Stimulated activated CD8-positive, alpha-beta memory T cell treated with anti-CD3 and anti-CD28 coated beads, Interleukin-4, amount 100 ng/mL, for 48 hours (primary cell): ENCODE measurements around the gene USH1C.

Experiments
- DNase-seq: peaks from one replicate; pipeline ENCODE4 v3.0.0-alpha.2; 2020

USH1C gene

DNA sequence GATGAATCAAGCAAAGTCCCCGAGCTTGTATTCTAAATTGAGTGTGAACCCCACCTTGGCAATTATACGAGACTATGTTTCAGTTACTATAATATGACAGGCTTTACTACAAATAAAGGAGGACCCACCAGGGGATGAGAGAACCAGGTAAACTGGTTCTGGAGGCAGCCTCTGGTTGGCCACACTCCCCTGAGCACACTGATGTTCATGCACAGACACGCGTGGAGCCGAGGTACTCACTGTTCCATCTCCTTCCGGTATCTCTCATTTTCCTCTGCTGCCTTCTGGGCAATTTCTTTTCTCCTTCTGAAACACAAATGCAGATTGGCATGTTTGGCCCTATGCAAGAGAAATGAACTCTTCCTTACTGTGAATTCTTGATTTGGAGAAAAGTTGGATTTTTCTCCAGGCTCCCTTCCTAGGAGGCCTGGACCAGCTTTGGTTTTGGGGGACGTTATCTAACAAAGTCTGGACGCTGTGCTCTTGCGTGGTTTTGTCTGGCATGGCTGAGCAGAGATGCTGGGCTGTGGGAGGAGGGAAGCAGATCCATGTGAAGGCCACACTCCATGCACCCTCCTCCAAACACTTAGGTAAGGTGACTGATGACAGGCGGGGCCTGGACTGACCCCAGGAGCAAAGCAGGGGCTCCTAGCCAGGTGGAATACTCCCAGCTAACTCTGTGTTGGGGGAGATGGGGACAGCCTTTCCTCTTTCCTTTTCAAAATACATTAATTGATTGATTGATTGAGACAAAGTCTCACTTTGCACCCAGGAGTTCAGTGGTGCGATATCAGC lies 22.9 kb downstream of the USH1C start:
- no peak for DNase-seq

DNA sequence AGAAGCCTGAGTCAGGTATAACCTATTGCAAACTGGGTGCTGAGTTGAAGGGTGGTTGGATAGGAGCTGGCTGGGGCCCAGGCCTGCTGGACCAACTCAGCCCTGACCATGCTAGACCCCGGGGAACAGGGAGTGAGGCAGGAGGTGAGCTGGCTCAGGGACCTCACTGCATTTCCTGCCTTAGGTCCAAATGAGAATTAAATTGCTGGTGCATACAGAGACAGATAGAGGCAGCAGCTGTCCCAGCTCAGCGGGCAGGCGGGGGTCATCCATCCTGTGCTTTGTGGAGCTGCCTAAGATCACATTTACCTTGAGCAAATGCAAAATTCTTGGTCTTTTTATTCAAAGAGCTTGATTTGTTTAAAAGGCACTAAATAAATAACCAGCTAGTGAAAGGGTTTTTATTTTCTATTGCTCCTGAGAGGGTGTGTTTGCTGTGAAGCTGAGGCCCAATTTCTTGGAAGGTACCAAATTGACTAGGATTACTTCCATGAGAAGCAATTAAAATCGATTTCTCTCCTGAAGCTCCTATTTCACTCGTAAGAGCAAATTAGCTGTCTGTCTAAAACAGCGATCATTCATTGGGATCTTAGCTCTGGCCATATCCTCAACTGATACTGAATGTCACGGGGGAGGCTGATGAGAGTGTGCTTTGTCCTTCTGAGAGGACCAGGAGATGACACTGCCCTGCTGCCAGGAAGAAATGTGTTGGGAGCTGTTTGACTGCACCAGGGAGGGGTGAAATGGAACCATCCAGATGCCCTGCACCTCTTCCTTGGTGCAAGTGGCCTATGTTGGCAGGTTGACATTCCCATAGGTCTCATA lies 24.9 kb downstream of the USH1C start:
- DNase-seq = no peak

DNA sequence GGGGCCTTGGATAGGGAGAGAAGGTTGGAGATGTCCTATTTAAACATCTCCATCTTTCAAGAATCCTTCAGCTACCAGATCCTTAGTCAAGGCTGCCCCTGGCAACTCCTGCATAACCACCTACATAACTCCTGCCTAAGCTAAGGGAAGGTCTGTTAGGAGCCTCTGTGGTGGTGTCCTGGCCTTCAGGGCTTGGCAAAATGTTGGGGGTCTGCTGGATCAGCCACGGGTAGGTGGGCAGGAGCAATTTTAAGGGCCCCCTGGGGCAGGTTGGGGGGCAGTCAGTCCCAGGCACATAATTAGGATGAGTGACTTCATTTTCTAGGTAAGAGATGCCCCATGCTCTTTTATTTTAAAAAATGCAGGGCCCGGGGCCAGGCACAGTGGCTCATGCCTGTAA lies 25.9 kb downstream of the USH1C start:
- DNase-seq = no peak

DNA sequence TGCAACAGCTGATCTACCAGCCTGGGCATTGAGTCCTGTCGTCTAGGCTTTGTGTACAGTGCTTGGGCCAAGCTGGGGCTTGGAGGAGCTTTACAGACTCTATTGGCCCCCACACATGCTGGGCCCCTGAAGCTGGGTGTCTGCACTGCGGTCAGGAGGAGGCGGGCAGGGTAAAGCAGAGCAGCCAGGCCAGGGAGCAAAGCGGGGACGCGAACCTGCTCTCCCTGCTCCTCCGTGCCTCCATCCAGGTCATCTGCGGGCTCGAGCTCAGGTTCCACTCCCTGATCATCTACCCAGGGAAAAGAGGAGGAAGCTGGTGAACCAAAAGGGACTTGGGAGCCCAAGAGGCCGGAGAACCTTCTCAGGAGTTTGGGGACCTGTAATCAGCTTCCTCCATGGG lies 27.0 kb downstream of the USH1C start:
- no peak for DNase-seq

DNA sequence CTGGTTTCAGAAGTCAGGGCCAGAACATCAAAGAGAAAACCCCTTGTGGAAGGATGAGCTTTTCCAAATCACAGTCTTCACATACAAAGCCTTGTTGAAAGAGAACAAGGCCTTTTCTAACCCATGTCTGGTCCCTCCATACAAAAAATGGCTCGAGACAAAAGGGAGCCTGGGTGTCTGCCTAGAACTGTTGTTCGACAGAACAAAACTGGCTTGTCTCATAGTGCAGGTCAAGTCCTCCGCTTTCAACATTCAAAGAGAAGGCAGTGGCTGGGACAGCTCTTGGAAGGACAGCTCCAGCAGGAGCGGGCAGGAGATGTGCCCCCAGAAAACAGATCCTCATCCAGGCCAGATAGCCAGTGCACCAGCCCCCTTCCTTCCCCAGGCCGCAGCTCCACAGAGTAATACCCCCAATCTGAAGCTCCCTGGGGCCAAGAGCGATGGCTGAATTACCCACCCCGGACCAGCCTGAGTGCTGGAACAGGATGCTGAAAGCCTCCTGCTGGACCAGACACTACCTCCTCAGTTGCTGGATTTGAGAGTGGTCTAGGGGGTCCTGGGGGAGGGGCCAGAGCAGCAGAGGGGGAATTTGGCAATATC lies 27.6 kb downstream of the USH1C start:
- no peak for DNase-seq

DNA sequence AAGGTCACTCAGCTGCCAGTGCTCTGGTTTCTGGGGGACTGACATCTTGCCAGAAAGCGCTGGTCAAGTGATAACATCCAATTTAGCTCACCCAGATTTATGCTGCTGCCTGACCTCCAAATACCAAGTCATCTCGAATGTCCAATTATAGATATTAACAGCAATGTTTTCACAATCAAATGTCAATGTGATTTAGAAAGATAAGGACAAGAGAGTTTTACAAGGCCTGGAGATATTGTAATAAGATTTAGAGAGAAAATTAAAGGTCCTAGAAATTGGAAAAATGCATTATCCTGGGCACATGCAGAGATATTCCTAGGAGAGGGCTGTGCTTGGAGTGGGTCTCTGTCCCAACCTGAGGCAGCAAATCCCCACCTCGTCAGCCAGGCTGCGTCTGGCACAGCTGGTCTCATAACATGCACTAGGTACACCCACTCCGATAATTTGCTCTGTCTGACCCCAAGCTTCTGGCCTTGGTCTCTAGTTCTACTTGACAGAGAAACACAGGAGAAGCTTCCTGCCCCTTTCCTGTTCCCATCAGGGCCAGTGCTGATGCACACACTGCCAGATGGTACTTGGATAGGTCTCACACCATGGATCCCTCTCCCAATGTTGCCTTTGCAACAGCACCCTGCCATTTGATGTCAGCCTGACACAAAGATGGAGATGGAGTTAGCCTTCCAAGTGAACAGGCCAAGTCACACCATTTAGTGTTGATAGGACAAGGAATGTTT lies 28.6 kb downstream of the USH1C start:
- DNase-seq = no peak

DNA sequence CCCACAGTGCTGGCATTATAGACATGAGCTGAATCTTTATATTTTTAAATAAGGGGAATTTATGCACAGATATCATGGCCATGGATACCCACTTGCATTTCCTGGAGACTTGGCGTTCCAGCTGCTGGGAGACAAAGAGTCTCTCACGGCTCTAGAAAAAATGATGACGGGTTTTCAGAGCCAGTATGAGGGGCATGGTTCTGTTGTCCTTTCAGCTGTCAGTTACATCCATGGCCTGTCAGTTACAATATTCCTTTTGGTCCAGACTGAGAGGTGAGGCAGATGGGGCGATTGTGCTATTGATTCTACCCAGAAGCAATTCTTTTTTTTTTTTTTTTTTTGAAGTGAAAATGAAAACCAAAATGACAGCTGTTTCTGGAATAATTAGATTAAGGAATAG lies 29.7 kb downstream of the USH1C start:
- no peak for DNase-seq

DNA sequence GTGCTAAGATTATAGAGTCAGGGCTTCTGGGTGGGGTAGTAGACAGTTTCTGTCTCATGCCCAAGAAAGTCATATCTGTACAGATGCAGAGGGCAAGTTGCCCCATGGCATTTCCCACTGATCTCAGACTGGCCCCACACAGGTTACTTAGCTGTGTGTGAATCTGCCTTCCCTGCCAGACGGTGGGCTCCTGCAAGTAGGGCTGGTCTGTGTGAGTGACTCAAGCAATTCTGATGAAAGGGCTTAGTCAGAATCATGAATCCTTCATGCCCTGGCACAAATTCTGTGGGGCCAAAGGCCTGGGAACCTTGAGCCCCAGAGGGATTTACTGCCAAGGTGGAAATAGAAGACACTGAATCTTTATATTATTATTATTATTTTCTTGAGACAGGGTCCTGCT lies 30.4 kb downstream of the USH1C start:
- DNase-seq = peak; percentile 35

DNA sequence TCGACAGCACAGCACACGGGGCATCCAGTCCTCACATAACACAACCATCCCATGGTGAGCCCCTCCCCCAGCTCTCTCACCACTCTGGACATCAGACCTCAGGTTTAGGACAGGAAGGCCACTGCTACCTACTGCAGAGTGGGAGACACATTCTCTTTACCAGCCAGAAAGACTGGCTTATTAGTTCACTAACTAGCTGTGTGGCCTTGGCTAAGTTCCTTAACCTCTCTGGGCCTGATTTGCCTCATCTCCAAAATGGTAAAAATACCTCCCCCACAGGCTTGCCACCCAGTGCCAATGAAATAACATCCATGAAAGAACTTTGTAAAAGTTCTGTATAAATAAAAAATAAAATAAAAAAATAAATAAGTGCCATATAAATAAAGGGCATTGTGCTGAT lies 32.1 kb downstream of the USH1C start:
- no peak for DNase-seq

DNA sequence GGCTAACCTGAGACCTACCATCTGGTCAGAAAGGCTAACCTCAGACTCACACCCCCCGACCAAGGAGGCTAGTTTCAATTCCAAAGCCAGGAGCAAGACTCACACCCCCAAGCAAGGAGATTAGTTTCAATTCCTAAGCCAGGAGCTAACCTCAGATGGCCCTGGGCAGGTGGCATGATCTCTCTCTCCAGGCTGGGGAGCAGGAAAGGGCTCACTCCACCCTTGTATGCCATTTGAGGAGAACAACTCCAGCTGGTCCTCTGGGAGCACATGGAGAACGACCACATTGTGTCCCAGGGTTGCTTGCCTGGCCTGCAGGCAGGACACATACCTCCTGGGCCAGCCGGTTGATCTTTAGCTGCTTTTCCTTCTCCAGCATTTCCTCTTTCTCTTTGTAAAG lies 32.6 kb downstream of the USH1C start:
- DNase-seq = no peak

DNA sequence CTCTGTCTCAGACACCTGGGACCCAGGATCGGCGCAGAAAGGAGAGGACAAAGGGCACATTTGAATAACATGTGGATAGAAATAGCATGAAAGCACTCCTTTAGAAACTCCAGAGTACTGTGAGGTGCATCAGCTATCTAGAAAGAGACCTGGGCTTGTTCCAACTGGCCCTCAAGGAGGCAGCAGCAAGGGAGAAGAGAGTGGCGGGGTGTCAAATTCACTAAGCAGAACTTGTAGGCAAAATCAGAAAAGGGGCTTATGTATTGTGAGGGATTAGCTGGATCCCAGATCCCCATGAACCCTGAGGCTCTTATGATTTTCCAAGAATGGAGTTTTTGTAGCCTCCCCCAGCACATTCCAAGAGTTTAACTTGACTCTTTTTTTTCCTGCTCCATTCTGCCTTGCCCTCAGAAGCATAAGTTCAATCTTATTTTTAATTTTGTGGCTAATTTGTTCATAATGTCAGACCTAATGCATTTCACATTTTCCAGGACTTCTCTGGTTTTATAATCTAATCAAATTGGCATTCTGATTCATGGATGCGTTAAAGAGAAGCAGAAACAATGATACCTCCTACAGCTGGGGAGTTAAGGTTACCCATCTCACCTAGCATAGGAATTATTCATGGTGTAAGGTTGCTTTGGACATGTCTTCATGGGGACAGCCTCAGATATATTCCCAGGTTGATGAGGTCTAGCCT lies 33.6 kb downstream of the USH1C start:
- no peak for DNase-seq

DNA sequence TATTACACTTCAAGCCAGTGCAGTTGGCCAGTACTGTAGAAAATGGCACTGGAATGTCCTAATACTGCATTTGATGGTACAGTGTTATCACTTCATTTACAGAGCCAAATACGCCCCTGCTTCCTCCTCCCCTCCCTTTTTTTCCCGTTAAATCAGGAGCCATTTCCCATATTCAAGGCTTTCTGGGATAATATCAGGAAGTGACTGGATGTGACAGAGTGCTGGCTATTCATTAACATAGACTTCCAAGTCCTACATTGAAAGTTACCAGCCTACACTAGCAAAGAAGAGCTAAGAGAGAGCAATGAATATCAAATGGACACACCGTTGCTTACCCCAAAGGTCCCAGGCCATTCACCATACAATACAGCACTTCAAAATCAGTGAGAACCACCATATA lies 35.4 kb downstream of the USH1C start:
- DNase-seq = no peak

DNA sequence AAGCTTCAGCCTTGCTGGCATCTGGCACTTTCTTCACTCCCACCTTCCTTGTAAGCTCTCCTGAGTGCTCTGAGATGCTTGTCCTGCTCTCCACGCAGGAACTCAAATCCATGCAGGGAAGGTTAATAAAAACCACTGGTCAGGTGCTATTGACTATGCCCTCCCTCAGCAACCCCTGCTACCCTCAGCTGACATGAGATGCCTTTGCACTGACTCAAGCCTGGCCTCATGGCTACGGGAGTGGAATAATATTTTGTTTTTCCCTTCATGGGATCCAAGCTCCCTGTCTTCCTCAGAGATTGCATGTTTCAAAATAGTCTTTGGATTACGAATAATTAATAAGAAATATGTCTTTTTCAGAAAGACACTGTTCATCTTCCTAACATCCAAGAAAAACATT lies 35.9 kb downstream of the USH1C start:
- DNase-seq = no peak

DNA sequence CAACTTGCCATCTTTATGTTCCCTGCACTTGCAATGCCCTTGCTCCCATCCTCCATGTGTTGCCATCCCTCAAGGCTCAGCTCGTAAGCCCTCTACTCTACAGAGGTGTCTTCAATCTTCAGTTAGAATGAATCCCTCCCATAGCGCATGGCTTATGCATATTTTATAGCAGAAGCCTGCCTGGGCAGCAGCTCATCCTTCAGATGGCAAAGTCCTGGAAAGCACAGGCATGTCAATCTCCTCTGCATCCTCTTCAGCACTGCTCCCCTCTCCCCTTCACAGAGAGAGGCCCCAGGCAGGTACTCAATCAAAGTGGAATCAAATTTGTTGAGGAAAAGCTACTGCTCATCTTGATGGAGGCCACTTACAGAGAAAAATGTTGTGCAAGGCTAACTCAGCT lies 36.4 kb downstream of the USH1C start:
- no peak for DNase-seq

DNA sequence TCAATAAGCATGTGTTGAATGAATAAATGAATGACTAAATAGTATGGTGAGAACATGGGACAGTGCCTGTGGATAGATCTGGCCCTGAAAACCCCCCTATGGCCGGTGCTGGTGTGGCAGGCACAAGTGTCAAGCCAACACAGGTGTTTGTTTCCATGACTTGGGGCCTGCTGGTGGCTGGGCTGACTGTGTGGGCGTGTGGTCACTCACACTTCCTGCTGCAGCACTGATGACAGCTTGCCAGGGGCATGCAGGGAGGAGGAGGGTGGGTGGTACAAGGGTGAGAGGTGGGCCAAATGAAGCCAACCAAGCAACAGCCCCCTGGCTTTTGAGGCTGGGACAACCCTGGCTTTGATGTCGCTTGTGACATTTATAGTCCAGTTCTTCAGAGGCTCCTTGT lies 37.3 kb downstream of the USH1C start:
- DNase-seq = no peak

DNA sequence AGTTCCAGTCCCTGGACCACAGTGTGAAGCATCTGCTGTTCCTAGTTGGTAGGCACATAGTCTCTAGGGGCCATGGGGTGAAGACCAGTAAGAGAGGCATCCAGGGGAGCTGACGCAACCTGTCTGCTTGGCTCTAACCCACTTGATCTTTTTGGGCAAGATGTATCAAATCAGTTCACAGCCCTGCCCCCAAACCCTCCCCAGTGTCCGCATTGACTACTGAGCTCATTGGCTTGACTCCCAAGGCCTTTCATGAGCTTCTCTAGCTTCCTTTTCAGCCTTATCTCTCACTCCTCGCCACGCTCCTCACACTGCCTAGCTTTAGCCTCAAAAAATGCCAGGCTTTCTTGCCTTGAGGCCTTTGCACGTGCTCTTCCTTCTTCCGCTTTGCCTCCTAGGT lies 37.9 kb downstream of the USH1C start:
- DNase-seq = no peak

DNA sequence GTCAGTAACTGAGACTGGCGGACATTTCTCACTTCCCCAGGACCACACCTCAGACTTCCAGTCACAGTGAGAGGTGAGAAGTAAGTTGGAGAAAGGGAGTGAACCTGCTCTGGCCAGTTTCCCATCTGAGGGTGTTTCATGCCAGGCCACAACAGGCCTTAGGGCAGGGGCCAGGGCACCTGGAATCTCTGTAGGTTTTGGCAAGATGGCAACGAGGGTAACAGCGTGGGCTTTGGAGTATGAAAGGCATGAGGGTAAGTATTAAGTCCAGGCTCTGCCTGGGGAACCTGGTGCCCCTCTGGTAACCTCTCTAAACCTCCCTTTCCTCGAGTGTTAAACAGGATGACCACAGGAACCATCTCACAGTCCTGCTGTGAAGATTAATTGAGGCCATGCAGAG lies 39.1 kb downstream of the USH1C start:
- no peak for DNase-seq

DNA sequence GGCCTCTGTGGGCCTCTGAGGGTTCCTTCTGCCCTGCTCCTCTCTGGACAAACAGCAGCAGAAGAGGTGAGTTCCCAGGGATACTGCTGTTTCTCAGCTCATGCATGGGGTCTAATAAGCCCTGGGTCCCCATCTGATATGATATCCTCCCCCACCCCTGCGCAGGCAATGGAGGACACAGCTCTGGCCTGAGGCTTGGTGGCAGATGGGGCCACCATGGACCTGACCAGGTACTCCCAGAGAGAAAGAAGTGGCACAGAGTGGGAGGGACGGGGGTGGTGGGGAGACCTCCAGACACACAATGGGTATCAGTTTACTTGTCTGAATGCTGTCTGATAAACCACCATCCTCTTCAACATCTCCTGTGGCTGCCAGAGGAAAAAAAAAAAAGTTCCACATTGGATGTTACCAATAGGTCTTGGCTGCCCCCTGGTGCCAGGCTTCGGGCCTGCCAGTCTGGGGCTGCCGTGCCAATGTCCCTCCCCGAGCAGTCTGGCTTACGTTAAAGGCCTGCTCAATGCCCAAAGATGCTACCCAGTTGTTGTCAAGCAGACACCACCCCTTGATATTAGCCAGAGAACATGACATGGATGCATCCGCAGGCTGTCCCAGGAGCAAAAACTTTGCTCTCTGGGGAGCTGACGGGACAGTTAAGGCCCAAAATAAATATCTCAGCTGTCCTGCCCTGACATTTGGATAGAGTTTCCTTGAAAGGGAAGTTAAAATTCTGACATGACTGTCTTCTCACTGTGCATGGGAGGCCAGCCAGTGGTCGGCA lies 39.7 kb downstream of the USH1C start:
- DNase-seq = peak; percentile 88

DNA sequence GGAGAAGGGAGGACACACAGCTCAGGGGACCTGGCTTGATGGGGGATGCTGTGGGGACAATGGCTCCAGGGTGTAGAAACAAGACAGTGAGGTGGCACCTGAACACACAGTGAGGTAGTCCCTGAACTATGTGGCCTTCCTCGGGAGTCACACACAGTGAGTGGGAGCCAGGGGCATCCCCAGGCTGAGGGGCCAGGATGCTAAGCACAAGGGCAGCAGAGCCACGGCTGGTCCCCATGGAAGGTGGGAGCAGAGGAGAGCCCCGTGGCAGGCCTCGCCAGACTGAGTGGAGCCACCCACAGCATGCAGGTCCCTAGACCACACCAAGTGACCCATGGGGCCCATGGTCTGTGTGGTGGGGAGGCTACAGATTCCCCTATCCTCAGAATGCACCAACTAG lies 41.6 kb downstream of the USH1C start:
- no peak for DNase-seq

DNA sequence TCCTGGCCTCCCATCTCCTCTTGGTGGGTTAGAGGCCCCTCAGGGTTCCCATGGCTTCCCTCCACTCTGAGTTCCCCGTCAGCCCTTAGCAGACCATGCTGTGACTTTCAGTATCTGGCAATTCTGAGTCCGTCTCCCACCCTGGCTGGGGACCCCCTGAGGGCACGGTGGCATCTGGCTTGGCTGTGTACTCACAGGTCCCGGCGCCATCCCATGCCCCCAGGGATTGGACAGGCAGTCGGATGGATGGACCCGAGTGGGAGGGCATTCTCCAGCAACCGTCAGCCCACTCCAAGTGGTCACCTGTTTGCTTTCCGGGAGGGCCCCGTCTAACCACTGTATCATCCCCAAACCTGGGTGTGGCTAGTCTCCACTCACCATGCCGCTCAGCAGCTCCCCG lies 43.5 kb downstream of the USH1C start:
- no peak for DNase-seq

DNA sequence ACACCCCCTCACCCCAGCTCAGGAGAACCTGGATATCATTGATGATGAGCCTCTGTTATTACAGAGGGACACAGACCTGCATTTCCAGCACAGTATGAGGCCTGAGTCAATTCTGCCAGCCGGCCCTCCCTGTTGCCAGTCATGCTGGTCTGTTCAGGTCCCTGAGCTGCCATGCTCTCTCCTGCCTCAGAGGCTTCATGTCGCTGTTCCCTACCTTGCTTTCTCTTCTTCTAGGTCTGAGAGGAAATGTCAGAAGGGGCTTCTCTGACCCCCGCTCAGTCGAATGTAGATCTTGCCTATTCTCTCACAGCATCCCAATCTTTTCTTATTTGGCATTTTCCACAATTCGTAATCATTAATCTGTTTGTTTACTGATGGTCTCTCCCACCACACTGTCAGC lies 45.7 kb downstream of the USH1C start:
- no peak for DNase-seq

DNA sequence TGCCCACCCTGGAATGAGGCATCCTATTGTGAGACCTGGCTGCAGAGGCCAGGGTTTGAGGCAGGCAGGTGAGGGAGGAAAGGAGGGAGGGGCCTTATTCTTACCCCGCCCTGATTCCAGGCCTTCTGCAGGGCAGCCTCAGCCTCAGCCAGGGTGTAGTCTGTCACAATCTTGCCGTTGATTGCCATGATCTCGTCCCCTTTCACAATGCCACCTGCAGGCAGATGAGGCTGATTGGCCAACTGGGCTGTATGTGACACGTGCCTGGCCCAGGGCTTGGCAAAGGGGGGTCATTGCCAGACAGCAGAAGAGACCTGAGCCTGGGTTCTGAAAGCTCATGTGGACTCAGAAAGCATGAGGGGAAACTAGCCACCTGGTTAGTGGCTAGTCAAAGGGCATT lies 46.2 kb downstream of the USH1C start:
- no peak for DNase-seq
